ENCODE data around the gene DLL3. TPM values are rescaled to one million over a fixed set of nuclear protein-coding genes. Genes with fewer than 3 reads are reported as not detected.

The DLL3 gene
- polyA plus RNA-seq, 2 of the 4 experiments (the other 2 are of a cell fraction), result 6.7 to 6.8 TPM

DNA sequence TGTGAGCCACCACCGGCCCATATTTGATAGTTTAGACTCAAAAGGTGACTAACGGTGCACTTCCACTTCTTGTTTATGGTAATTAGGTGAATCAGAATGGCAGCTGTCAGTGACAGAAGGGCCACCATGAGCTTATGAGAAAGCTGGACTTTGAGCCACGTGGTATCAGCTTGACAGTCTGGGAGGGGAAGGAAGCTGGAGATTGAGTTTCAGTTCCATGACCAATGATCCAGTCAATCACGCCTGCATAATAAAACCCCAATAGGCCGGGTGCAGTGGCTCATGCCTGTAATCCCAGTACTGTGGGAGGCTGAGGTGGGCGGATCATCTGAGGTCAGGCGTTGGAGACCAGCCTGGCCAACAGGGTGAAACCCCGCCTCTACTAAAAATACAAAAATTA is 25.7 kb downstream of the DLL3 start:
- DNase-seq (ENCODE audit: low read depth in 1 of 2, low spot score in 1 of 2) (no peak), FAIRE-seq (no peak), ATAC-seq (no peak; a peak in 1 of 6 replicates)
- WGBS (ENCODE audit: missing lambda C conversion rate), result 84% methylated on average over 8 of the region's 8 CpGs
- no peak for TF ChIP-seq MAFK (IDR thresholded peaks at IDR 0.05; ENCODE audit: partially characterized antibody)
- TF ChIP-seq TFCP2L1 (CRISPR knock-in tag; IDR thresholded peaks at IDR 0.05), result no peak
- TF ChIP-seq HOXA7 (CRISPR knock-in tag; IDR thresholded peaks at IDR 0.05), result no peak
- TF ChIP-seq EHMT2 (IDR thresholded peaks at IDR 0.05; ENCODE audit: low read depth), result no peak
- no peak for TF ChIP-seq HMGXB4 (CRISPR knock-in tag; IDR thresholded peaks at IDR 0.05; ENCODE audit: borderline replicate concordance)
- TF ChIP-seq RCOR1 (IDR thresholded peaks at IDR 0.05; ENCODE audit: low read depth, low read length), result no peak
- TF ChIP-seq CEBPB (IDR thresholded peaks at IDR 0.05), result no peak
- no peak for TF ChIP-seq EP300 (IDR thresholded peaks at IDR 0.05)
- TF ChIP-seq TP53 (CRISPR knock-in tag; IDR thresholded peaks at IDR 0.05), result no peak
- TF ChIP-seq, protein P1, sequence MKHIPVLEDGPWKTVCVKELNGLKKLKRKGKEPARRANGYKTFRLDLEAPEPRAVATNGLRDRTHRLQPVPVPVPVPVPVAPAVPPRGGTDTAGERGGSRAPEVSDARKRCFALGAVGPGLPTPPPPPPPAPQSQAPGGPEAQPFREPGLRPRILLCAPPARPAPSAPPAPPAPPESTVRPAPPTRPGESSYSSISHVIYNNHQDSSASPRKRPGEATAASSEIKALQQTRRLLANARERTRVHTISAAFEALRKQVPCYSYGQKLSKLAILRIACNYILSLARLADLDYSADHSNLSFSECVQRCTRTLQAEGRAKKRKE (CRISPR knock-in tag; IDR thresholded peaks at IDR 0.05; ENCODE audit: low read depth), result no peak
- TF ChIP-seq CHD2 (IDR thresholded peaks at IDR 0.05; ENCODE audit: low read length, partially characterized antibody), result no peak
- no peak for TF ChIP-seq HEYL (CRISPR knock-in tag; IDR thresholded peaks at IDR 0.05)
- TF ChIP-seq POLR2AphosphoS2 (conservative IDR thresholded peaks at IDR 0.05; ENCODE audit: low read length), result no peak
- no peak for TF ChIP-seq EHF (CRISPR knock-in tag; IDR thresholded peaks at IDR 0.05)
- TF ChIP-seq RNF2 (IDR thresholded peaks at IDR 0.05; ENCODE audit: borderline replicate concordance, low read depth), result no peak
- TF ChIP-seq, protein P2, sequence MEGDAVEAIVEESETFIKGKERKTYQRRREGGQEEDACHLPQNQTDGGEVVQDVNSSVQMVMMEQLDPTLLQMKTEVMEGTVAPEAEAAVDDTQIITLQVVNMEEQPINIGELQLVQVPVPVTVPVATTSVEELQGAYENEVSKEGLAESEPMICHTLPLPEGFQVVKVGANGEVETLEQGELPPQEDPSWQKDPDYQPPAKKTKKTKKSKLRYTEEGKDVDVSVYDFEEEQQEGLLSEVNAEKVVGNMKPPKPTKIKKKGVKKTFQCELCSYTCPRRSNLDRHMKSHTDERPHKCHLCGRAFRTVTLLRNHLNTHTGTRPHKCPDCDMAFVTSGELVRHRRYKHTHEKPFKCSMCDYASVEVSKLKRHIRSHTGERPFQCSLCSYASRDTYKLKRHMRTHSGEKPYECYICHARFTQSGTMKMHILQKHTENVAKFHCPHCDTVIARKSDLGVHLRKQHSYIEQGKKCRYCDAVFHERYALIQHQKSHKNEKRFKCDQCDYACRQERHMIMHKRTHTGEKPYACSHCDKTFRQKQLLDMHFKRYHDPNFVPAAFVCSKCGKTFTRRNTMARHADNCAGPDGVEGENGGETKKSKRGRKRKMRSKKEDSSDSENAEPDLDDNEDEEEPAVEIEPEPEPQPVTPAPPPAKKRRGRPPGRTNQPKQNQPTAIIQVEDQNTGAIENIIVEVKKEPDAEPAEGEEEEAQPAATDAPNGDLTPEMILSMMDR (IDR thresholded peaks at IDR 0.05), result no peak
- TF ChIP-seq ESRRA (IDR thresholded peaks at IDR 0.05; ENCODE audit: borderline replicate concordance, low read length), result no peak
- peaks cover 5% of the 10 kb centered on the region; the same call in 2 of the 3 replicates for H3K4me1 ChIP-seq
- ChIA-PET CTCF (interaction anchor here (0.9 to 14.2 kb wide), 9 partner anchors 9 to 147 kb away, joined by 3 to 259 read pairs (median 12); partner anchors contain the start of genes DLL3, EID2, EID2B and SELENOV), POLR2A (interaction anchor here (1.5 kb wide), 1 partner anchor 89 kb away, joined by 5 read pairs; the partner anchor contains the start of gene RPS16)
- no peak overlapping the region for H3K27ac ChIP-seq
- no peak overlapping the region for H3K4me2 ChIP-seq
- no peak overlapping the region for H3K4me3 ChIP-seq
- no peaks in the 10 kb centered on the region for H3K9me3 ChIP-seq

GRCh38 chr19:39525205-39525604 is 26.5 kb downstream of the DLL3 start:
- FAIRE-seq (no peak), ATAC-seq (peak in 1 of 2 experiments; percentile 41; a peak in 3 of 6 replicates), DNase-seq (ENCODE audit: low read depth in 1 of 2, low spot score in 1 of 2) (no peak)
- POLR2A ChIA-PET, result interaction anchor here (1.2 to 1.6 kb wide), 3 partner anchors 45 to 89 kb away, joined by 4 to 6 read pairs (median 5); partner anchors contain the start of genes RPS16, SUPT5H and TIMM50
- TF ChIP-seq HDAC2 (IDR thresholded peaks at IDR 0.05) (no peak), EHF (CRISPR knock-in tag; IDR thresholded peaks at IDR 0.05) (no peak), TP53 (CRISPR knock-in tag; IDR thresholded peaks at IDR 0.05) (no peak), RAD21 (conservative IDR thresholded peaks at IDR 0.05 in 1 of 2, IDR thresholded peaks at IDR 0.05 in 1 of 2) (no peak), RFX5 (IDR thresholded peaks at IDR 0.05) (no peak), FOSB (CRISPR knock-in tag; IDR thresholded peaks at IDR 0.05) (no peak), JUN (IDR thresholded peaks at IDR 0.05) (no peak), RCOR1 (IDR thresholded peaks at IDR 0.05; ENCODE audit: low read depth, low read length) (no peak)
- TF ChIP-seq, protein P3, sequence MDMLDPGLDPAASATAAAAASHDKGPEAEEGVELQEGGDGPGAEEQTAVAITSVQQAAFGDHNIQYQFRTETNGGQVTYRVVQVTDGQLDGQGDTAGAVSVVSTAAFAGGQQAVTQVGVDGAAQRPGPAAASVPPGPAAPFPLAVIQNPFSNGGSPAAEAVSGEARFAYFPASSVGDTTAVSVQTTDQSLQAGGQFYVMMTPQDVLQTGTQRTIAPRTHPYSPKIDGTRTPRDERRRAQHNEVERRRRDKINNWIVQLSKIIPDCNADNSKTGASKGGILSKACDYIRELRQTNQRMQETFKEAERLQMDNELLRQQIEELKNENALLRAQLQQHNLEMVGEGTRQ (IDR thresholded peaks at IDR 0.05), result no peak
- H3K27ac ChIP-seq, result no peak overlapping the region
- peaks cover 5% of the 10 kb centered on the region; the same call in 2 of the 3 replicates for H3K4me1 ChIP-seq
- no peak overlapping the region for H3K4me3 ChIP-seq
- H3K9me3 ChIP-seq, result no peaks in the 10 kb centered on the region
- WGBS (ENCODE audit: missing lambda C conversion rate), result 80% methylated on average over 3 of the region's 3 CpGs
- no peak overlapping the region for H3K4me2 ChIP-seq
- CTCF ChIA-PET, result interaction anchor here (0.6 to 14.2 kb wide), 13 partner anchors 8 to 486 kb away, joined by 3 to 259 read pairs (median 5); partner anchors contain the start of genes DLL3, EID2, EID2B and SELENOV
